ENCODE measurements around the gene YBX3.

- no peak for TF ChIP-seq GATA2 (IDR thresholded peaks at IDR 0.05; ENCODE audit: low read depth, low read length)
- TF ChIP-seq GATA3 (IDR thresholded peaks at IDR 0.05; ENCODE audit: low read depth, low read length), result no peak
Observed at GRCh38 chr12:10749700-10750384, 26.7 kb upstream of the YBX3 start.
